ENCODE results near the gene EBF3. TPM values are rescaled to one million over a fixed set of nuclear protein-coding genes. Genes with fewer than 3 reads are reported as not detected.

EBF3 gene
- total RNA-seq, 4 donors from 2014 or later: 5.5 to 10.4 (median 8.2) TPM

GRCh38 chr10:129958629-129959543 is 5.2 kb downstream of the EBF3 start:
- TF ChIP-seq, protein P1, sequence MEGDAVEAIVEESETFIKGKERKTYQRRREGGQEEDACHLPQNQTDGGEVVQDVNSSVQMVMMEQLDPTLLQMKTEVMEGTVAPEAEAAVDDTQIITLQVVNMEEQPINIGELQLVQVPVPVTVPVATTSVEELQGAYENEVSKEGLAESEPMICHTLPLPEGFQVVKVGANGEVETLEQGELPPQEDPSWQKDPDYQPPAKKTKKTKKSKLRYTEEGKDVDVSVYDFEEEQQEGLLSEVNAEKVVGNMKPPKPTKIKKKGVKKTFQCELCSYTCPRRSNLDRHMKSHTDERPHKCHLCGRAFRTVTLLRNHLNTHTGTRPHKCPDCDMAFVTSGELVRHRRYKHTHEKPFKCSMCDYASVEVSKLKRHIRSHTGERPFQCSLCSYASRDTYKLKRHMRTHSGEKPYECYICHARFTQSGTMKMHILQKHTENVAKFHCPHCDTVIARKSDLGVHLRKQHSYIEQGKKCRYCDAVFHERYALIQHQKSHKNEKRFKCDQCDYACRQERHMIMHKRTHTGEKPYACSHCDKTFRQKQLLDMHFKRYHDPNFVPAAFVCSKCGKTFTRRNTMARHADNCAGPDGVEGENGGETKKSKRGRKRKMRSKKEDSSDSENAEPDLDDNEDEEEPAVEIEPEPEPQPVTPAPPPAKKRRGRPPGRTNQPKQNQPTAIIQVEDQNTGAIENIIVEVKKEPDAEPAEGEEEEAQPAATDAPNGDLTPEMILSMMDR (IDR thresholded peaks at IDR 0.05 in 4 of 5, conservative IDR thresholded peaks at IDR 0.05 in 1 of 5): no peak
- TF ChIP-seq POLR2A (IDR thresholded peaks at IDR 0.05): no peak
- peak overlapping the region; percentile 53 to 79 (median 60) for H3K4me3 ChIP-seq
- DNase-seq (no peak), ATAC-seq (no peak)
- no peaks in the 10 kb centered on the region for H3K9me3 ChIP-seq
- in situ Hi-C loops (cut with MboI; ENCODE audit: low sequenced_read_pairs in 4 of 4) (loop anchor here in 1 of 4 donors (25.0 kb wide), 1 partner anchor 922 kb away; no protein-coding TSS in a partner anchor), intact Hi-C loops (cut with DNase I; ENCODE audit: low total_unique reads) (loop anchor here (5.0 kb wide), 2 partner anchors 67 to 932 kb away; no protein-coding TSS in a partner anchor)
- peaks cover 4 to 20% of the 10 kb centered on the region in 2 donors for H3K4me1 ChIP-seq
- no peaks in the 10 kb centered on the region for H3K36me3 ChIP-seq
- H3K27ac ChIP-seq: peak overlapping the region; percentile 73 to 84 (median 80)
- H3K27me3 ChIP-seq: peaks cover 49 to 64% (median 57%) of the 10 kb centered on the region in 3 donors

- Histone ChIP-seq H3K27me3 (peaks cover 49 to 63% (median 57%) of the 10 kb centered on the region in 3 donors), H3K4me1 (peaks cover 8 to 20% of the 10 kb centered on the region in 2 donors), H3K36me3 (no peaks in the 10 kb centered on the region), H3K27ac (peak overlapping the region; percentile 76 to 84 (median 80)), H3K4me3 (peak overlapping the region; percentile 53 to 79 (median 60)), H3K9me3 (no peaks in the 10 kb centered on the region)
- ATAC-seq (no peak), DNase-seq (no peak)
- intact Hi-C loops (cut with DNase I; ENCODE audit: low total_unique reads): loop anchor here (5.0 kb wide), 2 partner anchors 66 to 931 kb away; no protein-coding TSS in a partner anchor
- in situ Hi-C loops (cut with MboI; ENCODE audit: low sequenced_read_pairs in 4 of 4): loop anchor here in 1 of 4 donors (25.0 kb wide), 1 partner anchor 921 kb away; no protein-coding TSS in a partner anchor
- TF ChIP-seq, protein P1 (IDR thresholded peaks at IDR 0.05 in 4 of 5, conservative IDR thresholded peaks at IDR 0.05 in 1 of 5): peak in 3 of 5 experiments; percentile 26 to 40 (median 28)
- TF ChIP-seq POLR2A (IDR thresholded peaks at IDR 0.05): no peak
Observed at GRCh38 chr10:129958148-129958628, 5.9 kb downstream of the EBF3 start.

DNA sequence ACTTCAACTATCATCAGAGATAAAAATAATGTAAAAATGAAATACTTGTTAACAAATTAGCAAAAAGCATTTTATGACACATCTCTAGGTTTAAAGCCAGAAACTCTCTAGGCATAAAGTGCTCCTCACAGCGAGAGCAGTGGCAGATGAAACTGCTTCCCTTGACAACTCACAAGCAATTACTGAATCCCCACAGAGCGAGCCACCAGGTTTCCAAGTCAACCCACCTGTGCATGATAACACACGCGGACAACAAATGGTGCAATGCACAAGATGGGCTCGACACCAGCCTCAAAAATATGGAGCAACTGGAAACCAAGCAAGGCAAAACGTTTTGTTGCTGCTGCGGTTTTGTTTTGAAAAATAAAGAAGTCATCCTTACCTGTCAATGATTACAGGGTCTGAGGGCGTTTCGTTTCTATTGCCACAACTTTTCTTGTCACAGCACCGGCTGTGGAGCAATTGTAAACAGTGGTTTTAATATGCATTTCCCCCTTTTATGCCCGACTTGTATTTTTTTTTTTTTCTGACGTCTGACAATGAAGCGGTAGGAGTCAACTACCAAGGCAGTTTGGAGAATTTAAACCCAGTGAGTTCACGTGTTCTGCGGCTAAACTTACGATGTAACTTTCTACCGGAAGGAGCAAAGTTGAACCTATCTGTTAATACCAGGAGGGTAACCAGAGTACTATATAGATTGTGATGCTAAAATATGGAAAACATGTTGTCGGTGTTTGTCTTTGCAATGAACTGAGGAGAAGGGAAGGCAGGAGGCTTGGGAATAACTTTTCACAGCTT is 7.0 kb downstream of the EBF3 start:
- no peak for TF ChIP-seq POLR2A (IDR thresholded peaks at IDR 0.05)
- TF ChIP-seq, protein P1 (IDR thresholded peaks at IDR 0.05 in 4 of 5, conservative IDR thresholded peaks at IDR 0.05 in 1 of 5): no peak
- peaks cover 40 to 52% (median 48%) of the 10 kb centered on the region in 3 donors for H3K27me3 ChIP-seq
- no peaks in the 10 kb centered on the region for H3K9me3 ChIP-seq
- peak overlapping the region; percentile 76 to 84 (median 80) for H3K27ac ChIP-seq
- no peak for ATAC-seq
- peak overlapping the region; percentile 53 to 79 (median 60) for H3K4me3 ChIP-seq
- in situ Hi-C loops (cut with MboI; ENCODE audit: low sequenced_read_pairs in 4 of 4): loop anchor here in 1 of 4 donors (25.0 kb wide), 1 partner anchor 920 kb away; no protein-coding TSS in a partner anchor
- no peak for DNase-seq
- H3K36me3 ChIP-seq: no peaks in the 10 kb centered on the region
- peaks cover 15 to 28% of the 10 kb centered on the region in 2 donors for H3K4me1 ChIP-seq
- intact Hi-C loops (cut with DNase I; ENCODE audit: low total_unique reads): loop anchor here (5.0 kb wide), 2 partner anchors 65 to 930 kb away; no protein-coding TSS in a partner anchor

DNA sequence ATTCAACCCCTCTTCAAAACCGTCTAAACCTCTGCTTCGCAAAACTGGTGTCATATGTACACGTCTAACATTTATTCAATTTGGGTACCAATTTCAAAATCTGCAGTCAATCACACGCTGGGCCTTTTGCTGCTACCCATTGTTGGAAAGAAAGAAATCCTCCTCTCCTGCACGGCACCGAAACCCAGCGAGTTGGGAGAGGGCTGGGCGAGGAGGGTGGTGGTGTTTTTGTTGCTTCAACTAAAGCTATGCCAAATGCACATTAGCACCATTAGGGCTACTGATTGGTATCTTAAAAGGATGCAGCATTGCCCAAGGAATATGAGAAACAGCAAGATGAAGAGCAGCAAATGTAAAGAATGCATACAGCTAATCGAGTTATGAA is 7.8 kb downstream of the EBF3 start:
- TF ChIP-seq, protein P1 (IDR thresholded peaks at IDR 0.05 in 4 of 5, conservative IDR thresholded peaks at IDR 0.05 in 1 of 5): no peak
- TF ChIP-seq POLR2A (IDR thresholded peaks at IDR 0.05): no peak
- DNase-seq: no peak
- no peak for ATAC-seq
- peaks cover 23 to 36% of the 10 kb centered on the region in 2 donors for H3K4me1 ChIP-seq
- no peaks in the 10 kb centered on the region for H3K36me3 ChIP-seq
- in situ Hi-C loops (cut with MboI; ENCODE audit: low sequenced_read_pairs in 4 of 4) (loop anchor here in 1 of 4 donors (25.0 kb wide), 1 partner anchor 919 kb away; no protein-coding TSS in a partner anchor), intact Hi-C loops (cut with DNase I; ENCODE audit: low total_unique reads) (loop anchor here (5.0 kb wide), 2 partner anchors 64 to 929 kb away; no protein-coding TSS in a partner anchor)
- no peaks in the 10 kb centered on the region for H3K9me3 ChIP-seq
- H3K27ac ChIP-seq: peak overlapping the region; percentile 76 to 84 (median 80)
- peak overlapping the region; percentile 21 to 79 (median 44) for H3K4me3 ChIP-seq
- peaks cover 34 to 44% (median 42%) of the 10 kb centered on the region in 3 donors for H3K27me3 ChIP-seq

Measured in gastrocnemius medialis (tissue), 4 donors.